Effector memory CD4-positive, alpha-beta T cell (primary cell): ENCODE data around the gene NPHP4.
A peak's percentile ranks its signal among the peaks of the same experiment; 100 is the strongest.

Experiments
- DNase-seq, 3 donors: peaks; one replicate each; pipeline ENCODE4 v3.0.0-alpha.2; 2020
- H3K27ac ChIP-seq: 2 replicates; pipeline ENCODE4 v1.7.0; 2013; ENCODE audit warnings: mild to moderate bottlenecking, low read length, moderate library complexity; ENCODE audit not compliant: insufficient read depth, poor library complexity, severe bottlenecking
- H3K27me3 ChIP-seq: replicated peaks from 2 replicates; pipeline ENCODE4 v1.7.0; 2013; ENCODE audit warnings: mild to moderate bottlenecking, low read length; ENCODE audit not compliant: insufficient read depth, control insufficient read depth, poor library complexity, severe bottlenecking
- H3K36me3 ChIP-seq: 2 replicates; pipeline ENCODE4 v1.7.0; 2013; ENCODE audit warnings: mild to moderate bottlenecking, low read length, moderate library complexity; ENCODE audit not compliant: control insufficient read depth, insufficient read depth
- H3K4me1 ChIP-seq: 2 replicates; pipeline ENCODE4 v1.7.0; 2013; ENCODE audit warnings: low read length, mild to moderate bottlenecking; ENCODE audit not compliant: control insufficient read depth, insufficient read depth, poor library complexity, severe bottlenecking
- H3K4me3 ChIP-seq: 2 replicates; pipeline ENCODE4 v1.7.0; 2013; ENCODE audit warnings: low read length, low read depth, mild to moderate bottlenecking; ENCODE audit not compliant: insufficient read depth, poor library complexity, severe bottlenecking
- H3K9me3 ChIP-seq: 2 replicates; pipeline ENCODE4 v1.7.0; 2013; ENCODE audit warnings: mild to moderate bottlenecking, low read length, moderate library complexity; ENCODE audit not compliant: control insufficient read depth

NPHP4 gene

DNA sequence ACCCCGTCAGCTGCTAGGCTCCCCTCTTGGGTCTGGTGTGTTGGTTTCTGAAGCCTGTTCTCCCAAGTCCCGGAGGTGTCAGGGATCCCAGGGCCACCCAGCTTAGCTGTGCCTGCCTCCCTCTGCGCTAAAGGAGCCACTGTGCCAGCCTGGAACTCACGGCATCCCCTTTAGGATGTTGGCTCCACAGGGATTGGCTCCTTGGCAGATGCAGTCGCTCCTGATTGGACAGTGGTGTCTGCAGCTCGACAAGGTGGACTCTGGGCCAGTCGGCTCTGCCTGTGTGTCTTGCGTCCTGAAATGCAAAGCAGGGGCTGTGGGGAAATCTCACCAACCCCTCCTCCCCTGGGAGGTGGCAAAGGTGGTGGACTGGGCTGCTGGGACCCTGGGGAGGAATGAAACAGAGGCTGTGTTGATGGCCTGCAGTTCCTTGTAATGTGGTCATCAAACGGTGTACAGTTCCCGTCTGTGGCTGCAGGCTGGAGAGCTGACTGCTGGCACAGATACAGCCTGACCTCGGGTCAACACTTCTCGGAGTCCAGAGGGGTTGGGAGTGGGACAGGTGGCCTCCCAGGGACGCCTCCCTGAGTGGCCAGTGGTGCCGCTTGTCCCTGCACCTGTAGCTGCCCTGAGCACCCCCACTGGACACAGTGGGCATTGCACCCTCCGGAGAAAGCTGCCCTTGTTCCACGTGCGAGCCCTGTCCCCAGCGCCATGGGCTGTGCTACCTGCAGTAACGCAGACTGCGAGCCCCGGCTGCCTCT, 41.9 kb upstream of the NPHP4 start:
- H3K27me3 ChIP-seq, result no peaks in the 10 kb centered on the region
- no peaks in the 10 kb centered on the region for H3K9me3 ChIP-seq
- no peak overlapping the region for H3K4me3 ChIP-seq
- no peak overlapping the region for H3K27ac ChIP-seq
- H3K36me3 ChIP-seq, result peaks cover 25% of the 10 kb centered on the region
- peaks cover 45% of the 10 kb centered on the region for H3K4me1 ChIP-seq
- DNase-seq, result peak in 2 of 3 donors; percentile 13 to 16

DNA sequence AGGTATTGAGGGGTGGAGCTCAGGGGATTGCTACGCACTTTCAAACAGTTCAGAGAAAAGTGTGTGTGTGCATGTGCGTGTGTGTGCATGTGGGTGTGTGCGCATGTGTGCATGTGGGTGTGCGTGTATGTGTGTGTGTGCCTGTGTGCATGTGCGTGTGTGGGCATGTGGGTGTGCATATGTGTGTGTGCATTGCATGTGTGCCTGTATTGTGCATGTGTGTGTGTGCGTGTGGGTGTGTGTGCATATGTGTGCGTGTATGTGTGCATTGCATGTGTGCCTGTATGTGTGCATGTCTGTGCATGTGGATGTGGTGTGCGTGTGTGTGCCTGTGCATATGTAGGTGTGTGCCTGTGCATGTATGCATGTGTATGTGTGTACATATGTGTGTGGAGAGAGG, 40.9 kb upstream of the NPHP4 start:
- H3K36me3 ChIP-seq, result peaks cover 18% of the 10 kb centered on the region
- H3K4me1 ChIP-seq, result peaks cover 55% of the 10 kb centered on the region
- H3K4me3 ChIP-seq, result no peak overlapping the region
- H3K27ac ChIP-seq, result no peak overlapping the region
- no peaks in the 10 kb centered on the region for H3K9me3 ChIP-seq
- no peak for DNase-seq
- no peaks in the 10 kb centered on the region for H3K27me3 ChIP-seq

DNA sequence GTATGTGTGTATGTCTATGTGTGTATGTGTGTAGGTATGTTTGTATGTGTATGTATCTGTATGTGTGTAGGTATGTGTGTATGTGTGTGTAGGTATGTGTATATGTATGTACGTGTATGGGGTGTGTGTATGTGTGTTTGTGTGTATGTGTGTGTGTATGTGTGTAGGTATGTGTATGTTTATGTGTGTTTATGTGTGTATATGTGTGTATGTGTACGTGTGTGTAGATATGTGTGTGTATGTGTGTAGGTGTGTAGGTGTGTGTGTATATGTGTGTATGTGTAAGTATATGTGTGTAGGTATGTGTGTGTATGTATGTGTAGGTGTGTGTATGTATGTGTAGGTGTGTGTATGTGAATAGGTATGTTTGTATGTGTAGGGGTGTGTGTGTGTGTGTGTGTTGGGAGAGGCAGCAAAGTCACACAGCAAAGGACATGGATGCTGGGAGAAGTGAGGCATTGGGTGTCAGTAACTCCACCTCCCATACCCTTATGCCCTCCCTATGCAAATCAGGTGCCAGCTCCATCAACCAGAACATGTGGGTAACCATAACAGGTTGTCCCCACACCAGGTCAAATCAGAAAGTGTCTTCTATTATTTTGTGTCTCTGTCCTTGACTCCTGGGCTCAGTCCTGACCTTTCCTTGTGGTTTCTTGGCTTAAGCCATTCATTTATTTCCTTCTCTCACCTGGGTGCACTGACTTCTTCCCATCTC, 38.5 kb upstream of the NPHP4 start:
- Histone ChIP-seq H3K4me3 (no peak overlapping the region), H3K9me3 (no peaks in the 10 kb centered on the region), H3K4me1 (peaks cover 70% of the 10 kb centered on the region), H3K27ac (no peak overlapping the region), H3K27me3 (no peaks in the 10 kb centered on the region), H3K36me3 (peaks cover 16% of the 10 kb centered on the region)
- no peak for DNase-seq

DNA sequence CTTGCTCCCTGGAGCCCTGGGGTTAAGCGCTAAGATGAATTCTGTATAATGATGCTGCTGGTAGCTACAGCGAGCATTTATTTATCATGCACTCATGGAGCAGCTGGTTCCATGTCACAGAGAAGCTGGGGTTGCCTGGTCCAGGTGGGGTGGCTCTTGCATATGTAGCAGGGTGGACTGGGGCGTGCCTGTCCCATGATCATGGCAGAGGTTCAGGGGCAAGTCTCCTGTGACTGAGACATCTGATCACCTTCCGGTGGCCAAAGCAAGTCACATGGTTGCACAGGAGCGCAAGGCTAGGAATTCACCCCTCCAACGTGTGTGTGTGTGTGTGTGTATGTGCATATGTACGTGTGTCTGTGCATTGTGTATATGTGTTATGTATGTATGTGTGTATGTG, 37.9 kb upstream of the NPHP4 start:
- Histone ChIP-seq H3K36me3 (peaks cover 16% of the 10 kb centered on the region), H3K27ac (no peak overlapping the region)

DNA sequence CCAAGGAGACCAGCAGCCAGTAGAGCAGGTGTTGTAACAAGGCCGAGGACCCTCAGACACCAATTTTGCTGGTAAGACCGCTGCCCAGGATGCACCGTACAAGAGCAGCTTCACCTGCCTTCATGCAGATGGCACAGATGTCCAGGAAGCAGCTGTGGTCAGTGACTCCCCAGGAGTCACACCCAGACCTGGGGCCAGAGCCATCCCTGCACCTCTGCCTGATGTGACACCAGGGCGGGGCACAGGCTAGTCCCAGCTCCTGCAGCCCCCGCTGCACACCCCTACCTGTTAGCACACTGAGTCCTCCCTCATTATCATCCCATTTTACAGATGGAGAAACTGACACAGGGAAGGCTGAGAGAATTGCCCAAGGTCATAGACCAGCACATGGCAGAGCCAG, 37.1 kb upstream of the NPHP4 start:
- H3K4me1 ChIP-seq, result peaks cover 77% of the 10 kb centered on the region
- no peak overlapping the region for H3K4me3 ChIP-seq
- peaks cover 9% of the 10 kb centered on the region for H3K36me3 ChIP-seq
- peak overlapping the region; percentile 40 for H3K27ac ChIP-seq
- H3K27me3 ChIP-seq, result no peaks in the 10 kb centered on the region
- no peaks in the 10 kb centered on the region for H3K9me3 ChIP-seq
- no peak for DNase-seq

More for the DNA sequence above, 37.9 kb upstream of the NPHP4 start:
- DNase-seq, result no peak
- Histone ChIP-seq H3K4me1 (peaks cover 75% of the 10 kb centered on the region), H3K9me3 (no peaks in the 10 kb centered on the region), H3K4me3 (no peak overlapping the region), H3K27me3 (no peaks in the 10 kb centered on the region)

DNA sequence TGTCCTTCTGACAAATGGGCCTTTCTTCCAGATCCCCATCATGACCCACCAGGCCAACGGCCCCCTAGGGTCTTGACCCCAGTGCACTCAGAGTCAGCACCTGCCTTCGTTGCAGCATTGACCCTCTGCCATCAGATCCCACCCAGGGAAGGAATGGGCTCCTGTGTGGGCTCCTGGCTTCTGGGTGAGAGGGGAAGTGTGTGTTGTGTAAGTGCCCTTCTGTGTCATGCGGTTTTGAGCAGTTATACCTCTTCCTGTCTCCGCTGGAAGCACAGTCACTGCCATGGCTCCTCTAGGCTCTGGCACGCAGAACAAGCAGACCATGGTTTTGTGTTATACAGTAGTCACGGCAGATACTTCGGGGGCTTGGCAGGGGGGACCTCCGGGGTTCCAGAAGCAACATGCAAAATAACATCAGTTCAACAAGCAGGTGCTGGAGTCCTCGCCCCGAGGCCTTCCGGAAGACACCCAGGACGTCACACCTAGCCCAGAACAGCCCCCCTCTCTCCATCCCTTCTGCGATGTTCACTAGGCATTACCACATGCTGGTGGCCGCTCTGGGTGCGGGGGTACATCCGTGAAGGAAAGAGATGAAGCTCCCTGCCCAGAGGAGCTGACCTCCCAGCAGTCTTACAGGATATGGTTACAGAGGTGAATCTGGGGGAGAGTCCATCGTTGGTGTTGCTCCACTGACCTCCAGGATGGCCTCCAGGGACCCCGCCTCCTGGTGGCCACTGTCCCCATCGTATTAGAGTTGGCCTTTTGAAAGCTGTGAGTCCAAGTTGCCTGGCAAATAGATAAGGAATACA, 36.0 kb upstream of the NPHP4 start:
- Histone ChIP-seq H3K4me1 (peaks cover 70% of the 10 kb centered on the region), H3K4me3 (peak overlapping the region; percentile 65), H3K27me3 (no peaks in the 10 kb centered on the region), H3K27ac (peak overlapping the region; percentile 98), H3K9me3 (no peaks in the 10 kb centered on the region), H3K36me3 (no peaks in the 10 kb centered on the region)
- peak; percentile 44 to 63 (median 52) for DNase-seq

DNA sequence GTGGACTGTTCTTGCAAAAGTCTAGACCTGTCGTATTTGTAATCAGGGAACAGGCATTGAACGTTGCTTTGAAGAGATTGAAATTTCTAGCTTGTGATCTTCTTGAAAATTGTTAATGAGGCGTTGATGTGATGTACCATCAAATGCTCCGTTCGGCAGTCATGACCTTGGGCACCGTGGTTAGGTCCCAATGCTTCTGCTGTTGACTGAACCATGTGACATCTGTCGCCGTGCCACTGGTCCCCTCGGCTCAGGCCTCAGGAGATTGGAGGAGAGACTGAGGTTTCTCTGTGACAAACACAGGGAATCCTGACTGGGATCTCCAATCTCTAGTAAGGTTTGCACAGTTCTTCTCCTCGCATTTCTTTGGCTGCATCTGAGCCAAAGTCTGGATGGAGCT, 35.4 kb upstream of the NPHP4 start:
- peak in 1 of 3 donors; percentile 11 for DNase-seq
- Histone ChIP-seq H3K36me3 (no peaks in the 10 kb centered on the region), H3K27me3 (no peaks in the 10 kb centered on the region), H3K4me1 (peaks cover 69% of the 10 kb centered on the region), H3K9me3 (no peaks in the 10 kb centered on the region), H3K4me3 (peak overlapping the region; percentile 65), H3K27ac (peak overlapping the region; percentile 98)

DNA sequence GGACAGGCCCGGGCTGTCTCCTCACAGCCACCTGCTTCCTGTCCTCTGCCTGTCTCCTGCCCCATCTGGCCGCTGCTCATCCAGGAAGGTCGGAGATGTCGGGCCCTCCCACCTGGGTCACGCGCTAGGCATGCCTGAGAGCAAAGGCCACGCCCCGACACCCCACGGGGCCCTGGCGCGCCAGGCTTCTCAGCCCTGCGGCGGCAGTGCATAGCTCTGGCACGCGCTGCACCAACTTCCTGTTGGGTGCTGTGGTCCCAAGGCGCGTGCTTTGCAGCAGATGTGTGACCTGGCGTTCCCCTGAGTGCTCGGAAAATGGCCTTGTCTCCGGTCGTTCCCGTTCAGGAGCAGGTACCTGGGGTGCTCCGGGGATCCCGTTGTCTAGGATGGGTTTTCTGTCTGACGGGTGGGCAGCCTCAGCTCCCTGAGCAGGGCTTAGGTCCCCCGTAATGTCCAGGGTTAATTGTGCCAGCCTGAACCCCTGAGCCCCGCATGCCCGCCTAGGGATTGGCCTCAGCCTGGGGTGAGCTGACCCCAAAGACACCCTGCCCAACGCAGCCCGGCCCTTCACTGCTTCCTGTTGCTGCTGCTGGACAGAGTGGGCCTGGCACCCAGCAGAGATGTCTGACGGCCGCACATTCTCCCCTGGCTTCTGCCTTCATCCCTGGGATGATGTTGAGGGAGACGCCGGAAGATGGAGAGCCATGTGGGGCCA, 34.0 kb upstream of the NPHP4 start:
- Histone ChIP-seq H3K27me3 (no peaks in the 10 kb centered on the region), H3K4me1 (peaks cover 59% of the 10 kb centered on the region), H3K36me3 (no peaks in the 10 kb centered on the region), H3K4me3 (peak overlapping the region; percentile 65), H3K27ac (peak overlapping the region; percentile 98), H3K9me3 (no peaks in the 10 kb centered on the region)
- peak; percentile 91 to 93 (median 92) for DNase-seq

DNA sequence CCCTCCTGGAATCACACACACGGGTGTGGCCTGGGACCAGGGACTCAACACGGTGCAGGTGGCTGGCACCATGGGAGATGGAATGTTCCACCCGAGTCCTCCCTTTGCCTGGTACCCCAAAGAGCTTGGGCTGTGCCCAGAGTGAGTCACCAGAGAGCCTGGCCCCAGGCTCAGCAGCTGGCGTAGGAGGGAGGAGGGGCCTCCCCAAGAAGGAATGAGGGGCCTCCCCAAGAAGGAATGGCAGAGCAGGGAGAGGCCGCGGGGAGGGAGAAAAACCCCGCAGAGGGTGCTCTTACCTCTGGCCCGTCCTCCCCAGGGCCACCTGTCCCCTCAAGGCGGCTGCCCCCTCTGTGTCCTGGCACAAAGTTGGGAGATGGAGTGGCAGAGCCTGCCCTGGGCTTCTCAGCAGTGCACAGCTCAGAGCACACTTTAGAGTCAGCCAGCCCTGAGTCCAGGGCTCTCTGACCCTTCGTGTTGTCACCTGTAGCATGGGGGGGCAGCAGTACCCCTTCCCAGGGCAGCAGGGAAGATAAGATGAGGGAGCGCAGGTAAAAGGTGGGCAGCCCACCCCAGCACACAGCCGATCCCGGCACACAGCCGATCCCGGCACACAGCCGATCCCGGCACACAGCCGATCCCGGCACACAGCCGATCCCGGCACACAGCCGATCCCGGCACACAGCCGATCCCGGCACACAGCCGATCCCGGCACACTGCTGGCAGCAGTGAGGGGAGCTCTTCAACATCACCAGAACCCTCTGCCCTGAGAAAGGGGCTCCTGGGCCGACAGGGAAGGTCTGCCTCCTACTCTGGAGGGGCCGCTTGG, 33.3 kb upstream of the NPHP4 start:
- Histone ChIP-seq H3K27ac (peak overlapping the region; percentile 98), H3K4me1 (peaks cover 51% of the 10 kb centered on the region)

More for the DNA sequence above, 33.3 kb upstream of the NPHP4 start:
- no peaks in the 10 kb centered on the region for H3K36me3 ChIP-seq
- H3K9me3 ChIP-seq, result no peaks in the 10 kb centered on the region
- no peaks in the 10 kb centered on the region for H3K27me3 ChIP-seq
- DNase-seq, result no peak
- peak overlapping the region; percentile 65 for H3K4me3 ChIP-seq
